GM18951 (cell line): ENCODE measurements around the gene BAZ2B.
"Not testable (repeated sequence)": the region's sequence is repeated elsewhere in the genome, so short reads cannot be mapped to it uniquely, and the experiment has no call there.

ENCODE experiments used
- POLR2A ChIP-seq: IDR thresholded peaks from 4 replicates; pipeline ENCODE4 v1.6.1; 2011; ENCODE audit warnings: mild to moderate bottlenecking; ENCODE audit not compliant: insufficient read length, insufficient read depth; ENCODE audit errors: extremely low read depth
- in situ Hi-C: fragments of 300-500 bp; cut with MboI; formaldehyde crosslinking; loops from one replicate; pipeline ENCODE4 v1.12.0; 2022; ENCODE audit warnings: low sequenced_read_pairs, mixed read lengths, inconsistent platforms; ENCODE audit not compliant: unreplicated experiment

The BAZ2B gene

DNA sequence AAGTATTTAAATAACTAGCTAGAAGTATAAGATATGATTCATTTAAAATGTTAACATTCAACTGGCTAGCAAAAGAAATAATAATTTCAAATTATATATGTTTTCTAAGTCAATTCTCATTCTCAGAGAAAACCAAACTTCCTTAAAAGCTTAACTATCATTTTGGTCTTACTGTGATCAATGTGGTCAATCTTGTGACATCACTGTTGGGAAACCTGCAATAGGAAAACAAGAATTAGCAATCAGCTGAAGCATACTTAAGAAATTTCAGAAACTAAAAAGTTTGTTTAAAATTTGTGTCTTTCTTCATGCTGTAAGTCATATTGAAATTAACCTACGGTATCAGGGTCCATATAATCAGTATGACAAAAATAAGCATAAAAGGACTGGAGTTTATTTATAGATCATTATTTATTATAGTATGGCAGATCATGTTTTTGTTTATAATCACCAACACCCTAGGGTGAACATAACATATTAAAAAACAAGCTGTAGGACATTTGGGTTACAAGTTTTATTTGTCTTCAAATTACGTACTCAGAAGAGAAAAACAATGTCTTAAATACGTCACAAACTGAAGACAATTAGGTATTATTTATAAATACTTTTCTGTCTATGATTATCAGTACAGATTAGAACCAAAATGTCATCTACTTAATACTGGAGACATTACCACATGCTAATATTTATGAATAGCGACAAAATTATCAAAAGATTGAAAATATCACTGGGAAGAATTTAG, 60.5 kb downstream of the BAZ2B start:
- in situ Hi-C loops: no loop called here
- no peak for TF ChIP-seq POLR2A

DNA sequence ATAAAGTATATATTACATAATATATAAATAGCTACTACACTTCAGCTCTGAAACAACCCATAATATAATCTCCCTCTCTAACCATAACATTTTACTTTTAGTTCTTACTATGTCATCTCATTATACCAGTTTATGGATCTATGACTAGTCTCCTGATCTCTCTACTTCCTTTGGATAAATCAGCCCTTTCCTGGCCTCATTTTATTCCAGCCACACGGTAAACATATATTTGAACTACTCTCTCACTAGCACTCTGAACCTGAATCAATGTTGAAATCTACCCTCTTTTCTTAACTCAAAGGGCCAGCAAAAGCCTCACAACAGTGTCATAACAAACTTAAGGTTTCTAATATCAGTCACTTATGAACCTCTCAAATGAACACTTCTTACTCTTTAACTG, 62.6 kb downstream of the BAZ2B start:
- TF ChIP-seq POLR2A: no peak
- in situ Hi-C loops: no loop called here

DNA sequence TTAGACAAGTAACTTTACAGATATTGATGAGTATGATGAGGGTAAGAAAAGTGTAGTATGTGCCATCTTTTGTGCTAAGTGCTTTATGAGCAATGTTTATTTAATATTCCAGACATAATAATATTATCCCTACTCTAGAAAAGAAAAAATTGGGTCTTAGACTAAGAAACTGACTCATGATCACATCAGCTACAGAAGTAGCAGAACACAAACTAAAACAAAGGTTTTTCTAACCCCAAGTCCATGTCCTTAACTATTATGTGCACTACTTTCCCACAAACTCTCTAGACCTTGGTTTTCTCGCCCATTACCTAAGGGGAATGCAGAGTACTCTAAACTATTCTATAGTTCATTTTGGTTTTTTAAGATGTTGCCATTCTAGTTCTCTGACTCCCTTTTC, 64.5 kb downstream of the BAZ2B start:
- in situ Hi-C loops: no loop called here

DNA sequence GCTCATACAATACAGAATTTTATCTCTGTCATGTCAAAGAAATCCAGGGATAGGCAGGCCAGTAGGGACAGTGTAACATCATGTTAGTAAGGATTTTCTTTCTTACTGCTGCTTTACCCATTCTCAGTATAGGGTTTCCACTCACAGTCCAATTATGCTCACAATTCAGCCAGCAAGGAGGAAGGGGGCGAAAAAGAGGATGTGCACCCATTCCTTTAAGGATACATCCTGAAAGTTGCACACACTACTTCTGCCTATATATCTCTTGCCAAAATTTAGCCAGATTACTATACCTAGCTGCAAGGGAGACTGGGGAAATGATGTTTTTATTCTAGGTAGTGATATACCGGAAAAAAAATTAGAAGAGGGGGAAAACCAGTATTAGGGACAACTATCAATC, 66.1 kb downstream of the BAZ2B start:
- no peak for TF ChIP-seq POLR2A
- in situ Hi-C loops: no loop called here

More for the DNA sequence above, 64.5 kb downstream of the BAZ2B start:
- no peak for TF ChIP-seq POLR2A

DNA sequence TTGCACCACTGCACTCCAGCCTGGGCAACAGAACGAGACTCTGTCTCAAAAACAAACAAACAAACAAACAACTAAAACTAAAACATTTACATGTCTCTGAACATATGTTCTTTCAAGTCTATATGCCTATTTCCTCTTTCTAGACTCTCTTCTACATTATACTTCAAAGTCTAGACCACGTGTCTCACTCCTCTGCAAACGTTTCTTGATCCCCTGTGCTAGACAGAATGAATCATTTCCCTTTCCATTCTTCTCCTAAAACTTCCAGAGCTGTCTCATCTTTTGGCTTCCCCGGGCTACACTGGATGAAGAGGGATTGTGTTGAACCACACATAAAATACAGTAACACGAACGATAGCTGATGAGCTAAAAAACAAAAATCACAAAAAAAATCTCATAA, 67.1 kb downstream of the BAZ2B start:
- in situ Hi-C loops: no loop called here

DNA sequence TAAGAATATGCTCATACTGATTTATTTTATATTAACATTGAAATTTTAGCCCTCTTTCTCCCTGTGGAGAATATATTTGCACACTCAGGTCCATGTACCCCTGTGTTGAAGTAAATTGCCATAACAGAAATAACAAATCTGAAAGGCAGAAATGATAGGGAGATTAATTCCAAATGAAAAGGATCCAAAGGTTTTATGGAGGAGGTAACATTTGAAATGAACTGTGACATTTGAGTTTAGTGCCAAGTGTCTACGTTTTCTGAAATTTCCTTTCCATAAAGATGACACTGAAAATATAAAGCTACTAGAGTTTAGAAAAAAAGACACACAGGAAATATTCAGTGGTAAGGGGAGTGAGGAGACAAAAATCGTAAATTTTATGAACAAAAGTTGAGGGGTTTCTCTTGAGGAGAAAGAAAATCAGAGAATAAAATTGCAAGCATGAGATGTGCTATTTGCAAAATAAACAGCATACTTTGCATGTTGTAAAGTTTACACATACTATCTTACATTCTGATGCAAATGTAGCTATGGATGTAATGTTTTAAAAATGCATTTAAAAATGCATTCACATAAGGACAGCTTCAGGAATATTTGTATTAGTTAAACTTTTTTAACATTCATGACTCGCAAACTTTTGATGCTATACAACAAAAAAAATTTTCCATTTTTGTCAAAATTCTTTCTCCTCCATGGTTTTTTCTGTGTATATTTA, 69.5 kb downstream of the BAZ2B start:
- no peak for TF ChIP-seq POLR2A
- in situ Hi-C loops: no loop called here

More for the DNA sequence above, 67.1 kb downstream of the BAZ2B start:
- TF ChIP-seq POLR2A: no peak

DNA sequence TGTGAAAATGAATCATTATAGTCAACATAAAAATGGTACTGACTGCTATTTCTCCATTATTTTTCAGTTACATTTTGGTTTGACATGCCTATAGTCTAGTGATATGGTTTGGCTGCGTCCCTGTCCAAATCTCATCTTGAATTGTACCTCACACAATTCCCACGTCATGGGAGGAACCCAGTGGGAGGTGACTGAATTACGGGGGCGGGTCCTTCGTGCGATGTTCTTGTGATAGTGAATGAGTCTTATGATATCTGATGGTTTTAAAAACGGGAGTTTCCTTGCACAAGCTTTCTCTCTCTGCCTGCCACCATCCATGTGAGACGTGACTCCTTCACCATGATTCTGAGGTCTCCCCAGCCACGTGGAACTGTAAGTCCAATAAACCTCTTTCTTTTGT, 70.3 kb downstream of the BAZ2B start:
- TF ChIP-seq POLR2A: no peak

DNA sequence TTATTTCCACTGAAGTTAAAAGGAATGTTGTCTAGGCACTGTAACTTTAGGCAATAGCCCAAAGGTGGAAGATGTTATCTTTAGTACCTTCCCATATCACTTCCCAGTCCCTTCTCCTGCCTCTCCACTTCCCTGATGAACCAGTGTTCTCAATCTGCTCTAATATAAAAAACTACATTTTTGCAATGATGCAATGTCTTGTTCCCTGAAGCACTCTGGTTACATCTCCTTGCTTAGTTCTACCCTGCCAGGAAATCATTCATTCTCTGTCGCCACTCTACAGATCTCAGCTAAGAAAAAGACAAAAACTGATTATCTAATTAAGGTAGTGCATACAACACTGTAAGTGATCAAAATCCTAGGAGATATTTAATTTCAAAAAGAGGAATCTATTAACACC, 71.3 kb downstream of the BAZ2B start:
- in situ Hi-C loops: no loop called here
- no peak for TF ChIP-seq POLR2A

More for the DNA sequence above, 70.3 kb downstream of the BAZ2B start:
- in situ Hi-C loops: no loop called here

DNA sequence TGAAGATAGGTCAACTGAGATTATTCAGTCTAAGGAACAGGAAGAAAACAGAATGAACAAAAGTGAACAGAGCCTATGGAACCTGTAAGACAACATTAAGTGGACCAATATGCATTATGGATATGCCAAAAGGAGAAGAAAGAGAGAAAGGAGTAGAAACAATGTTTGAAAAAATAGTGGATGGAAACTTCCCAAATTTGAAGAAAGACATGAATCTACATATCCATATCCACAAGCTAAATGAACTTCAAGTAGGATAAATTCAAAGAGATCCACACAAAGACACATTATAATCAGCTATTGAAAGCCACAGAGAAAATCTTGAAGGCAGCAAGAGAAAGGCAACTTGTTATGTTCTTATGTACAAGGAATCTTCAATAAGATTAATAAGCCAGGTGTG, 74.2 kb downstream of the BAZ2B start:
- in situ Hi-C loops: no loop called here
- no peak for TF ChIP-seq POLR2A

DNA sequence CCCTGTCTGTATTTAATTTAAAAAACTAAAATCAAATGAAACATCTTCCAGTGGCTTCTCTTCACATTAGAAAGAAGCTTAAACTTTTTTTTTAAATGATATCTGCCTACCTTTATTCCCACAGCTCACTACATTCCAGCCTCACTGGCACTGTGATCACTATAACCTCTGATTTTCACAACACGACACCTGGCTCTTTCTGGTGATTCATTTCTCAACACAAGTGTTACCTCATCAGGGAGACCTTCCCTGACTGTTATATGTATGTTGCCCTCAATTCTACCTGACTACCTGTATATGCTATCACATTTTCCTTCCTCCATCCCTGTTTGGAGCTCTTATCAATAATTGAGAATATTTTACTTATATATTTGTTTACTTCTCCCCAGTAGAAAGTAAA, 76.6 kb downstream of the BAZ2B start:
- in situ Hi-C loops: no loop called here
- no peak for TF ChIP-seq POLR2A

DNA sequence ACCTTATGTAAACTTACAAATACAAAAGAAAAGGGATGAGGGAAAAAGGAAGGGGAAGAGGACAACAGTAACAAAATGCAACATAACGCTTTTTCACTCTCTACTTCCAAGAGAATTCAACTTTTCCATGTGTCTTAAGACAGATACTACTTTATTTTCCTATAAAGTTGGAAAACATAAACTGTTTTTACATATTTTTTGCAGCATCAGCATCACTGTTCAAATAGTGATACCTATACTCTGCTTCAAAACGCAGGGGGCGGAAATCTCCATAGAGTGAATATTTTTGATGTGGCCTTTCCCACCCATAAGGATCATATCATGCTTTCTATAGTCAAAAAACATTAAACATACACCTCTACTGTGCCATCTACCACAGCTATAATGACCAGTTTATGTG, 77.5 kb downstream of the BAZ2B start:
- in situ Hi-C loops: no loop called here
- TF ChIP-seq POLR2A: no peak

DNA sequence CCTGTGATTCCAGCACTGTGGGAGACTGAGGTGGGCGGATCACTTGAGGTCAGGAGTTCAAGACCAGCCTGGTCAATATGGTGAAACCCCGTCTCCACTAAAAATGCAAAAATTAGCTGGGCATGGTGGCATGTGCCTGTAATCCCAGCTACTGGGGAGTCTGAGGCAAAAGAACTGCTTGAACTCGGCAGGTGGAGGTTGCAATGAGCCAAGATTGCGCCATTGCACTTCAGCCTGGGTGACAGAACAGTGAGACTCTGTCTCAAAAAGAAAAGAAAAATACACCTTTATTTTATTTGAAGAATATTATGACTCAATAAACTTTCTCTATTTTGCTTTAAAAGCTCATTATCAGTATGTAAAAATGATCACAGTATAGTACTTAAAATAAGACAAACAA, 81.1 kb downstream of the BAZ2B start:
- in situ Hi-C loops: not testable (repeated sequence)

DNA sequence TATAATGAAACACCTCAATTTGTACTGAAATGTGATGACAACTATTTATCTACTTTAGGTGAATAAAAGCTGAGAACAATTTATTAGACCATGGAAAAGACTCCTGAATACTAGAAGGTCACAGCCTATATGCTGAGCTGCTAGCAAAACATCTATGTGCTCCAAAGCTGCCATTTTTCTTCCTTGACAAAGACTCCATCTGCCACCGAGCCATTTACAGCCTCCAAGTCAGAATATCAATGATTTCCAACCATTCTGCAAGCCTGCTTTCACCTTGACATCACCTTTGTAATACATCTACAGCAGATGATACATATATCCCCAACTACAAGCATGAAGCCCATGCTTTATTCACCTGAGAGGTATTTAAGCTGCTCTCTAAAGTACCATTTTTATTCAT, 84.9 kb downstream of the BAZ2B start:
- TF ChIP-seq POLR2A: no peak
- in situ Hi-C loops: no loop called here

DNA sequence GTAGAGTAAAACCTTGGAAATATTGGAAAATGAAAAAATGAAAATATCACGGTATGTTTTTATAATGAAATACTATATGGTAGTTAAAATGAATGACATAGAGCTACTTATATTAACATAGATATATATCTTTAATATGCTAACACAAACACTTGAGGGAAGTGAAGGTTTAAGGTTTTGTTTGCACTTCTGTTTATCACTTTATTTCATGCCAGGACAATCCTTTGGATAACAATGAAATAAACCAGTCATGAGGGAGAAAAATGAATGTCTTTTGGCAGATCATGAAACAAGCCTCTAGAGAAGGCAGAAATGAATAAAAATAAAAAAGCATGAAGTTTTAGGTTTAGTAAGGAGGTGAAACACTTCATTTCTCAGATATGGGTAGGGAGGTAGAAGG, 89.9 kb downstream of the BAZ2B start:
- in situ Hi-C loops: no loop called here
- TF ChIP-seq POLR2A: no peak
